Astrocyte (in vitro differentiated cells and primary cell): ENCODE measurements around the gene SNX5. TPM values are rescaled to one million over a fixed set of nuclear protein-coding genes. Genes with fewer than 3 reads are reported as not detected.

ENCODE experiments used
- DNase-seq: peaks from one replicate; pipeline ENCODE4 v3.0.0-alpha.2; 2010; ENCODE audit warnings: low read depth
- FAIRE-seq: peaks from 2 replicates; lab custom pipeline; 2011; peaks lifted over from hg19 to GRCh38; lab: Jason Lieb, UNC
- H2AFZ ChIP-seq: 2 replicates; pipeline ENCODE4 v1.6.0; 2012; ENCODE audit warnings: low read depth, low read length, inconsistent platforms
- H3K27ac ChIP-seq: 2 replicates; pipeline ENCODE4 v1.5.1; 2011; ENCODE audit warnings: low read depth, low read length, inconsistent platforms
- H3K27me3 ChIP-seq: 2 replicates; pipeline ENCODE4 v1.6.0; 2011; ENCODE audit warnings: low read length, inconsistent platforms; ENCODE audit not compliant: insufficient read depth
- H3K36me3 ChIP-seq: 2 replicates; pipeline ENCODE4 v1.5.1; 2011; ENCODE audit warnings: low read length, inconsistent platforms; ENCODE audit not compliant: insufficient read depth
- H3K4me1 ChIP-seq: 2 replicates; pipeline ENCODE4 v1.5.1; 2011; ENCODE audit warnings: low read length, inconsistent platforms; ENCODE audit not compliant: insufficient read depth
- H3K4me2 ChIP-seq: 2 replicates; pipeline ENCODE4 v1.6.0; 2012; ENCODE audit warnings: low read length, inconsistent platforms
- H3K4me3 ChIP-seq: 2 replicates; pipeline ENCODE4 v1.5.1; 2011; ENCODE audit warnings: low read depth, mild to moderate bottlenecking, low read length, inconsistent platforms; ENCODE audit not compliant: insufficient read depth
- H3K79me2 ChIP-seq: 2 replicates; pipeline ENCODE4 v1.6.0; 2012; ENCODE audit warnings: mild to moderate bottlenecking, low read length, inconsistent platforms; ENCODE audit not compliant: insufficient read depth
- H3K9ac ChIP-seq: 2 replicates; pipeline ENCODE4 v1.6.0; 2012; ENCODE audit warnings: mild to moderate bottlenecking, low read length, inconsistent platforms
- H3K9me3 ChIP-seq: 2 replicates; pipeline ENCODE4 v1.5.1; 2012; ENCODE audit warnings: low read depth, mild to moderate bottlenecking, low read length, inconsistent platforms; ENCODE audit not compliant: insufficient read depth
- H4K20me1 ChIP-seq: 2 replicates; pipeline ENCODE4 v1.6.0; 2012; ENCODE audit warnings: low read length, inconsistent platforms; ENCODE audit not compliant: insufficient read depth
- H3K27ac Mint-ChIP-seq: one replicate; pipeline ENCODE4 v1.8.0; 2021; ENCODE audit warnings: mild to moderate bottlenecking, mixed read lengths; ENCODE audit not compliant: unreplicated experiment
- H3K27me3 Mint-ChIP-seq: one replicate; pipeline ENCODE4 v1.8.0; 2021; ENCODE audit warnings: low read depth, mixed read lengths; ENCODE audit not compliant: unreplicated experiment
- H3K36me3 Mint-ChIP-seq: one replicate; pipeline ENCODE4 v1.8.0; 2021; ENCODE audit warnings: low read depth, mixed read lengths; ENCODE audit not compliant: unreplicated experiment
- H3K4me1 Mint-ChIP-seq: one replicate; pipeline ENCODE4 v1.8.0; 2021; ENCODE audit warnings: low read depth, mixed read lengths; ENCODE audit not compliant: unreplicated experiment
- H3K4me3 Mint-ChIP-seq: one replicate; pipeline ENCODE4 v1.8.0; 2021; ENCODE audit warnings: mild to moderate bottlenecking, moderate library complexity, mixed read lengths; ENCODE audit not compliant: unreplicated experiment
- H3K9me3 Mint-ChIP-seq: one replicate; pipeline ENCODE4 v1.8.0; 2021; ENCODE audit warnings: mild to moderate bottlenecking, mixed read lengths; ENCODE audit not compliant: unreplicated experiment
- EZH2 ChIP-seq: IDR thresholded peaks from 2 replicates; pipeline ENCODE4 v1.6.1; 2012; ENCODE audit warnings: mild to moderate bottlenecking, low read length, inconsistent platforms; ENCODE audit not compliant: insufficient read depth
- total RNA-seq: library from RNA; stranded (reverse); gene quantifications from 2 replicates; pipeline ENCODE4 v1.2.1, GENCODE V29; 2021
- TF ChIP-seq, protein P1 (sequence below): IDR thresholded peaks from 2 replicates; pipeline ENCODE4 v1.5.1; 2011; ENCODE audit warnings: low read depth, mild to moderate bottlenecking, inconsistent platforms, low read length, moderate library complexity; ENCODE audit not compliant: insufficient read depth

SNX5 gene
- total RNA-seq, 1 donor from 2014 or later: 95.1 TPM

DNA sequence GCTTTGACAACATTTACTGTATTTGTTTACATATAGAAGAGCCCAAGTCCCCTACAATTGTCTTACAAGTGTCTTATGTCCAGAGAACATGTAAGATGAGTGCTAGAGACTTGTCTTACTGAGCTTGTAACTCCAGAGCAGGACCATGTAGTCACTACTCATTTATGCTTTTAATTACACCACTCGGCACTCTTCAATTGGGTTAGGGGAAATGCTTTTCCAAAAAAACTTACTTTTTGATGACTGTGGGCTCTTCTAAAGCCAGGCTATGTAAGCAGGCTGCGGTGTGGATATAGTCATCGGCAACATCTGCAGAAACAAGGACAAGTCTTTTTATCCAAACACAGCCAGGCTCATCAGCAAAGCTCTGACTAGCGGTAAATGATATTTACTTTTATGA is 18.7 kb downstream of the SNX5 start:
- H3K36me3 ChIP-seq: peaks cover 93% of the 10 kb centered on the region
- H3K79me2 ChIP-seq: peaks cover 80% of the 10 kb centered on the region
- Mint-ChIP-seq H3K27me3 (no peaks in the 10 kb centered on the region), H3K4me3 (no peak overlapping the region), H3K36me3 (peaks cover 28% of the 10 kb centered on the region), H3K4me1 (peaks cover 5% of the 10 kb centered on the region), H3K27ac (no peak overlapping the region), H3K9me3 (no peaks in the 10 kb centered on the region)
- H3K9me3 ChIP-seq: no peaks in the 10 kb centered on the region
- H3K9ac ChIP-seq: no peak overlapping the region
- TF ChIP-seq, protein P1, sequence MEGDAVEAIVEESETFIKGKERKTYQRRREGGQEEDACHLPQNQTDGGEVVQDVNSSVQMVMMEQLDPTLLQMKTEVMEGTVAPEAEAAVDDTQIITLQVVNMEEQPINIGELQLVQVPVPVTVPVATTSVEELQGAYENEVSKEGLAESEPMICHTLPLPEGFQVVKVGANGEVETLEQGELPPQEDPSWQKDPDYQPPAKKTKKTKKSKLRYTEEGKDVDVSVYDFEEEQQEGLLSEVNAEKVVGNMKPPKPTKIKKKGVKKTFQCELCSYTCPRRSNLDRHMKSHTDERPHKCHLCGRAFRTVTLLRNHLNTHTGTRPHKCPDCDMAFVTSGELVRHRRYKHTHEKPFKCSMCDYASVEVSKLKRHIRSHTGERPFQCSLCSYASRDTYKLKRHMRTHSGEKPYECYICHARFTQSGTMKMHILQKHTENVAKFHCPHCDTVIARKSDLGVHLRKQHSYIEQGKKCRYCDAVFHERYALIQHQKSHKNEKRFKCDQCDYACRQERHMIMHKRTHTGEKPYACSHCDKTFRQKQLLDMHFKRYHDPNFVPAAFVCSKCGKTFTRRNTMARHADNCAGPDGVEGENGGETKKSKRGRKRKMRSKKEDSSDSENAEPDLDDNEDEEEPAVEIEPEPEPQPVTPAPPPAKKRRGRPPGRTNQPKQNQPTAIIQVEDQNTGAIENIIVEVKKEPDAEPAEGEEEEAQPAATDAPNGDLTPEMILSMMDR: no peak
- H2AFZ ChIP-seq: no peak overlapping the region
- FAIRE-seq (no peak), DNase-seq (no peak)
- no peak overlapping the region for H3K27ac ChIP-seq
- no peak overlapping the region for H3K4me2 ChIP-seq
- no peaks in the 10 kb centered on the region for H3K4me1 ChIP-seq
- no peaks in the 10 kb centered on the region for H3K27me3 ChIP-seq
- H4K20me1 ChIP-seq: peaks cover 89% of the 10 kb centered on the region
- no peak overlapping the region for H3K4me3 ChIP-seq

GRCh38 chr20:17948442-17948841 is 20.2 kb downstream of the SNX5 start:
- Mint-ChIP-seq H3K4me1 (no peaks in the 10 kb centered on the region), H3K4me3 (no peak overlapping the region), H3K9me3 (no peaks in the 10 kb centered on the region), H3K27me3 (no peaks in the 10 kb centered on the region), H3K27ac (no peak overlapping the region), H3K36me3 (peaks cover 25% of the 10 kb centered on the region)
- H3K4me2 ChIP-seq: no peak overlapping the region
- H3K9ac ChIP-seq: no peak overlapping the region
- TF ChIP-seq EZH2: no peak
- TF ChIP-seq, protein P1: no peak
- H3K4me3 ChIP-seq: no peak overlapping the region
- peaks cover 70% of the 10 kb centered on the region for H3K79me2 ChIP-seq
- H2AFZ ChIP-seq: no peak overlapping the region
- H4K20me1 ChIP-seq: peaks cover 85% of the 10 kb centered on the region
- H3K9me3 ChIP-seq: no peaks in the 10 kb centered on the region
- H3K36me3 ChIP-seq: peaks cover 90% of the 10 kb centered on the region
- no peaks in the 10 kb centered on the region for H3K4me1 ChIP-seq
- DNase-seq: no peak
- no peak overlapping the region for H3K27ac ChIP-seq
- no peak for FAIRE-seq
- H3K27me3 ChIP-seq: no peaks in the 10 kb centered on the region

DNA sequence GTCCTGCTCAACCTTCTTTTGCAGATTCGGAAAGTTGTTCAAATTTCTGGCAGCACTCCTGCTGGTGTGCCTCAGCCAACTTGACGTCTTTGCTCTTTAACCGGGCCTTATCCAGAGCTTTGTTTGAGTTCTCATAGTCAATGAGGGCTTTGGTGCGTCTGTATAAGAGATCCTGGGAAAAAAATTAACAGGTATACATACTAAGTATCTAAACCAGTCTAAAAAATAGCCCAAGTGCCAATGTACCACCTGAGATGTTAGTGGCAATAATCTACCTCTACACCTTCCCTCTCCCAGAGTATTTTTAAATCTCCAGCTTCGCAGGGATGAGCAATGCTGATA is 21.1 kb downstream of the SNX5 start:
- Histone ChIP-seq H3K36me3 (peaks cover 90% of the 10 kb centered on the region), H3K27ac (no peak overlapping the region), H3K9me3 (no peaks in the 10 kb centered on the region), H3K4me1 (no peaks in the 10 kb centered on the region), H3K79me2 (peaks cover 60% of the 10 kb centered on the region), H3K4me3 (no peak overlapping the region), H4K20me1 (peaks cover 83% of the 10 kb centered on the region), H3K27me3 (no peaks in the 10 kb centered on the region), H3K9ac (no peak overlapping the region), H2AFZ (no peak overlapping the region), H3K4me2 (no peak overlapping the region)
- H3K4me1 Mint-ChIP-seq: no peaks in the 10 kb centered on the region
- H3K36me3 Mint-ChIP-seq: peaks cover 25% of the 10 kb centered on the region
- DNase-seq (no peak), FAIRE-seq (no peak)
- no peak for TF ChIP-seq EZH2
- TF ChIP-seq, protein P1: no peak
- H3K27me3 Mint-ChIP-seq: no peaks in the 10 kb centered on the region
- no peak overlapping the region for H3K27ac Mint-ChIP-seq
- H3K4me3 Mint-ChIP-seq: no peak overlapping the region
- H3K9me3 Mint-ChIP-seq: no peaks in the 10 kb centered on the region
